DMS153 treated with DMSO at 0.1 percent for 48 hours (cell line): ENCODE results near the gene SNED1.

ENCODE experiments used
- DNase-seq: peaks from one replicate; lab custom pipeline; 2025; ENCODE audit not compliant: unreplicated experiment; lab: John Stamatoyannopoulos, UW

SNED1 gene

DNA sequence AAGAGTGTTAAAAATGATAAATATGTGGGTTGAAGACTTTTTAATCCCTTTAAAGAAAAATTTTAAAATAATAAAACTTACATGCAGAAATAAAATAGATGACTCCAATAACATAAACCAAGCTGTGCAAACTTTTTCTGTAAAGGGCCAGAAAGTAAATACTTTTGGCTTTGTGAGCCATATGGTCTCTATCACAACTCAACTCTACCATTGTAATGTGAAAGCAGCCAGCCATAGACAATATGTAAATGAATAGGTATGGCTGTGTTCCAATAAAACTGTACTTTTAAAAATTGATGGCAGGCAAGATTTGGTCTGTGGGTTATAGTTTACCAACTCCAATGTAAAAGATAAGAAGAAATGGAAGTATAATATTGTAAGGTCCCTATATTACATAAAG, 45.2 kb downstream of the SNED1 start:
- no peak for DNase-seq

DNA sequence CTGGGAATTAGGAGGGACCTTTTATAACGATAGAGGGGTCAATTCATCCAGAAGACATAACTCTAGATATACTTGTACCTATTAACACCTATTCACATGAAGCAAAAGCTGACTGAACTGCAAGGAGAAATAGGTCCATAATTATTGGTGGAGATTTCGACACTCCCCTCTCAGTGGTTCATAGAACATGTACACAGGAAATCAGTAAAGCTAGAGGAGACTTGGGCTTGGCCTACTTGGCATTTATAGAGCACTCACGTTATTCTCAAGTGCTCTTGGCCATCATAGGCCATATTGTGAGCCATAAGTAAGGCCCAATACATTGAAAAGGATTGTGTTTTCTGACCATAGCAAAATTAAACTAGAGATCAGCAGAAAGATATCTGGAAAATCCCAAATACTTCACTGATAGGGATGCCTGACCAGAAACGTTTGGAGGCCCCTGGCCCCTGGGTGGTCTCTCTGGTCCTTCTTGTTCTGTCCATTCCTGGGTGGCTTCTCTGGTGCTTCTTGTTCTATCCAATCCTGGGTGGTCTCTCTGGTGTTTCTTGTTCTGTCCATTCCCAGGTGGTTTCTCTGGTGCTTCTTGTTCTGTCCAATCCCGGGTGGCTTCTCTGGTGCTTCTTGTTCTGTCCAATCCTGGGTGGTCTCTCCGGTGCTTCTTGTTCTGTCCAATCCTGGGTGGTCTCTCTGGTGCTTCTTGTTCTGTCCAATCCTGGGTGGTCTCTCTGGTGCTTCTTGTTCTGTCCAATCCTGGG, 49.0 kb downstream of the SNED1 start:
- DNase-seq, result no peak

DNA sequence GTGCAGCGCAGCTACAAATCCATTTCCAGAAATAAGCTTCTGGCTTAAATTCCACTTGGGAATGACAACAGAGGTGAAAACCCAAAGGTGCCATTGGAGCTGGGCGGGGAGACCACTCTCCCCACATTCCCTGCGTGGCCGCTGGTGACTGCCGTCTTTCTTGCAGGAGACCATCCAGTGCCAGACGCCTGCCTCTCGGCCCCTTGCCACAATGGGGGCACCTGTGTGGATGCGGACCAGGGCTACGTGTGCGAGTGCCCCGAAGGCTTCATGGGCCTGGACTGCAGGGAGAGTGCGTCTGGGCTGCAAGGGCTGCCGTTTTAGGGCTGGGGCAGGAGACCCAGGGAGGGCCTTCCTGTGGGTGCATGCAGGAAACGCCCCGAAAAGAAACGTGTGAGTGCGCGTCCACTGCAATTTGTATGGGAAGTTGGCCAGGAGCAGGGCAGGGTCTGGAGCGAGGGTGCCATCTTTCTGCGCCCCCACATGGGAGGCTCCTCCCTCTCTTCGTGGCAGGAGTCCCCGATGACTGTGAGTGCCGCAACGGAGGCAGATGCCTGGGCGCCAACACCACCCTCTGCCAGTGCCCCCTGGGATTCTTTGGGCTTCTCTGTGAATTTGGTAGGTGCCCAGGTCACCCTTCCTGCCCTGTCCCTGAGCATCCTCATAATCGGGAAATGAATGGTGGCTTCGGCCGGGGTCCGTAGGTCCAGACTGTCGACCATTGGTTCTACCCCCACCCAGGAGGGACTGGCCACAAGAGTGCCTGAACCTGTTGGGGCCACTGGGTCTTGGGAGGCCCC, 49.9 kb downstream of the SNED1 start:
- no peak for DNase-seq

DNA sequence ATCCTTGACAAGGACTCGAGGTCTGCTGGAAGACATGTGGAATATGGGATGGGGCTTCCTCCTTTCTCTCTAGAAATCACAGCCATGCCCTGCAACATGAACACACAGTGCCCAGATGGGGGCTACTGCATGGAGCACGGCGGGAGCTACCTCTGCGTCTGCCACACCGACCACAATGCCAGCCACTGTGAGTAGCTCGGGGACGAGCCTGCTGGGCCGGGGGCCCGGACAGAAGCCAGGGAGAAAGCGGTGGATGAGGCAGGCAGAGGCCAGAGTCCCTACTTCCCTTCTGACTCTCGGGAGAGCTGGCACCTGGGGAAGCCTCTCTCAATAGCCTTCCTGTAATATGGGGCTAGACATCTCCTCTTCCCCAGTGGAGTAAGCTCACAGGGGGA, 50.5 kb downstream of the SNED1 start:
- no peak for DNase-seq

DNA sequence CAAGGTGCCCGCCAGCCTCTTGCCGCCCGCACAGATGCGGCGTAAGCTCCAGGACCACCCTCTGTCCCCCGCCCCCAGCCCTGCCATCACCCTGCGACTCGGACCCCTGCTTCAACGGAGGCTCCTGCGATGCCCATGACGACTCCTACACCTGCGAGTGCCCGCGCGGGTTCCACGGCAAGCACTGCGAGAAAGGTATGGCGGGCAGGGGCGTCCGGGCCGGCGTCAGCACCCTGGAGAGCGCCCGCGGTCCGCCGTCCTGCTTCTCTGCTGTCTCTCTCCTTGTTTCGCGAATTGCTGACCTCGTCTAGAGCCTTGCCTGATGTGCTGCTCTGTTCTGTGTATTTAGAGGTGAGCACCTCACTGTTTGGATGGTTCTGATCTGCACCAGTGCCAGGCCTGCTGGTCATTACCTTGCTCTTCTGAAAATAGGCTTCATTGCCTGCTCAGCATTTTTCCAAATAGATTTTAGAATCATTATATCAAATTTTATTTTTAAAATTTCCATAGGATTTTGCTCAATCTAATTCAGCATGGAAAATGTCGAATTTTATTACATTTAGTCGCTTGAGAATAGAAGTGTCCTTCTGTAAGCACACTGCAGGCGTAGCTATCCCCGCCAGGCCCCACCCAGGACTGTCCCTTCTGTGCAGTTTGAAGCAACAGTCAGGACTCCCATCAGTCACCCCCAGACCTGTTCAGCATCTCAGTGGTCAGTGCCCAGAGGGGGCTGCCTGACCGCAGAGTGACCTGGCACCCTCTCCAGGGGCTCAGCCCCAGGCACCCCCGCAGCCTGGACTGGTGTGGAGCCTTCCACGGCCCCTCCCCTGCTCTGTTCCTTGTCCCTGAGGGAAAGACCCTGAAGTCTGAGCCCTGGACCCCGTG, 51.6 kb downstream of the SNED1 start:
- DNase-seq, result no peak

DNA sequence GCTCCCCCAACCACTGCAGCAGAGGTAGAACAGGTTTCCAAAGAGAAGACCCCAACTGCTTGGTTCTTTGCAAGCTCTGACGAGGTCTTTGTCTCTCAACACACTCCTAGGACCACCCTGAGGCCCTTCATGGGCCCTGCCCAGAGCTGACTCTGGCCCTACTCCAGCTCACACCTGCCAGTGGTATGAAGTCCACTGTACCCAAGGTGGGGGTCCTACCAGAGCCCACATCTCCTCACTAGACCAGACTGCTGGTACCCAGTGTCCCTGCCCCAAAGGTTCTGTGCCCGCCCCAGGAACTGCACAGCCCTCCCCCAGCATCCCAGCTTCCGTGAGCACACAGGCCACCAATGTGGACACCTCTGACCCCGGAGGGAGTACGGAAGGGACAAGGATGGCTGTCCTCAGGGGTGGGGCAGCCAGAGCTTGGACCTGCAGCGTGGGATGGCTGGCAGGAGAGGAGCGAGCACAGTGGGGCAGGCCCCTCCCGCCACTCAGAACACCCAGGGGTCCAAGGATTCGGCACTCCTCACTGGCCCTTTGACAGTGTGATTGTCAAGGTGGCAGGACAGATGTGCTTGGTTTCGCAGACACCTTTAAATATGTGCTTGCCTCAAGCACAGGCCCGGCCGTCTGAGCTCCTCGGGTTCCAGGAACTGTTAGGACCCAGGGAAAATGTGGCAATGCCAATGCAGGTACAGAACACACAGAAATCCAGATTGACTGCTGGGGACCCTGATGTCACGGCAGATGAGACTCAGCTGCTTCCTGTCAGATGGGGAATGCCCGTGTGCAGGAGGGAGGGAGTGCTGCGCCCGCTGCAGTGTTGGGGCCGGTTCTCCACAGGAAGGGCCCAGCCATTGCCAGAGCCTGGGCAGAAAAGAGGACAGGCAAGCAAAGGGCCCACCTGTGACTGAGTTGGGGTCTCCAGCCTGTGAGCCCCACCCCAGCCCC, 52.5 kb downstream of the SNED1 start:
- DNase-seq, result no peak

DNA sequence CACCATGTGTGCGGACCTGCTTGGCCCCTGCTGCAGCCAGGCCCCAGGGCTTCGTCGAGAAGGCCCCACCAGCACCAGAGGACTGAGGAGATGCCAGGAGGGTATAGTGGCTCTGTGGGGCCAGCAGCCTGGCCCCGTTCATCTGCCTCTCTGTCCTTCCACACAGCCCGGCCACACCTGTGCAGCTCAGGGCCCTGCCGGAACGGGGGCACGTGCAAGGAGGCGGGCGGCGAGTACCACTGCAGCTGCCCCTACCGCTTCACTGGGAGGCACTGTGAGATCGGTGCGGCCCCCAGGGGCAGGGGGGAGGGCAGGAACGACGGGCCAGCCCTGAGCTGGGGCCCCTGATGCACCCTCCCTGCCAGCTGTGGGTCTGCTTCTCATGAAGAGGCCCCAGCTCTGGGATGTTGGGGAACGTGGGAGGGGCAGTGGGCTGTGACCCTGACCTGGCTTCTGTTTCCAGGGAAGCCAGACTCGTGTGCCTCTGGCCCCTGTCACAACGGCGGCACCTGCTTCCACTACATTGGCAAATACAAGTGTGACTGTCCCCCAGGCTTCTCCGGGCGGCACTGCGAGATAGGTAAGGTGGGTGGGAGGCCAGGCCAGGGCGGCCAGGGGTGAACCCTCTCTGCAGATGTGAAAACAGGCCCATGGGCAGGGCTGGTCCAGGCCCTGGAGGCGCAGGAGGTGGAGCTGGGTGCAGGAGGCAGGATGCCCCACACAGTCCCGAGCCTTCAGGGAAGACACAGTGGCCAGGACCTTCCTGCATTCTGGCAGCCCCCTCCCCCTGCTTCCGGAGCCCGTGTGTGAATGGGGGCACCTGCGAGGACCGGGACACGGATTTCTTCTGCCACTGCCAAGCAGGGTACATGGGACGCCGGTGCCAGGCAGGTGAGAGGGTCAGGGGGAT, 53.4 kb downstream of the SNED1 start:
- DNase-seq, result no peak

DNA sequence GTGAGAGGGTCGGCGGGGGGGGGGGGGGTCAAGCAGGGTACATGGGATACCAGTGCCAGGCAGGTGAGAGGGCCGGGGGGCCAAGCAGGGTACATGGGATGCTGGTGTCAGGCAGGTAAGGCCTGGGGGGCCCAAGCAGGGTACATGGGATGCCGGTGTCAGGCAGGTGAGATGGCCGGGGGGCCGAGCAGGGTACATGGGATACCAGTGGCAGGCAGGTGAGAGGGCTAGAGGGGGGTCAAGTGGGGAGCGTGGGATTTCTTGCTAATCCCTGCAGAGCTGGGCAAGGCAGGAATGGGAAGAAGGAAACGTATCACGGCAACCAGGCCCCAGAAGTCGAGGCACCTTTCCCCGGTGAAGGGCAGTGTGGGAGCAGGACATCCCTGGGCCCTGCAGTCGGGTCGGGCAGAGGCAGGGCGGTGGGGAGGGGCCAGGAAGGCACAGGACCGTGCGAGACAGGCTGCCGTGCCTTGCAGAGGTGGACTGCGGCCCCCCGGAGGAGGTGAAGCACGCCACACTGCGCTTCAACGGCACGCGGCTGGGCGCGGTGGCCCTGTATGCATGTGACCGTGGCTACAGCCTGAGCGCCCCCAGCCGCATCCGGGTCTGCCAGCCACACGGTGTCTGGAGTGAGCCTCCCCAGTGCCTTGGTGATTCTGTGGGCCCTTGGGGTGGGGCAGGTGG, 54.4 kb downstream of the SNED1 start:
- no peak for DNase-seq

DNA sequence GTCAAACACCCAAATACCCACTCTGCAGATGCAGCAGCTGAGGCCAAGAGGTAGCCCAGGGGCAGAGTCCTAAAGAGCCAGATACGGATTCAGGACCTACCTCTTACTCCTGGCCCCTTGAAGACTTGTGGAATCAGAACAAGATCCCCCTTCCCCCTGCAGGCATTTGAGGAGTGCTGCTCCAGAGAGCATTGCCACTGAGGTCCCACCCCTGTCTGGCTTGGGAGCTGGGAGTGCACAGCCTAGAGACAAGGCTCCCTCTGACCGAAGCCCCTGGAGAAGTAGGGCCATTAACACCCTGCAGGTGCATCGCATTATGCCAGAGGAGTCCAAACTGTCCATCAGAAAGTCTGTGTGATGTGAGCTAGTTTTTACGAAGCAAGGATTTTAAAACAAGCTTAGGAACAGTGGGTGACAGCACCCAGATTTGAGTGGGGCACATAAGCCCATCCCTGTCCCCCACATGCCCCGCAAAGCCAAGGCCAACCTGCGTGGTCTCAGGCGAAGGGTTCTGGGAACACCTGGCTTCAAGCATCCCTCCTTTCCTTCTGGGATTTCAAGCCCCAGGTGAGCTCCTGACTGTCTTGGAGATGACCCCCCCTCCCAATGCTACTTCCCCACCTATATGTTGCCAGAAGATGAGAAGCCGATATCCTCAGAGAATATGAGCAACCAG, 55.3 kb downstream of the SNED1 start:
- DNase-seq, result no peak

DNA sequence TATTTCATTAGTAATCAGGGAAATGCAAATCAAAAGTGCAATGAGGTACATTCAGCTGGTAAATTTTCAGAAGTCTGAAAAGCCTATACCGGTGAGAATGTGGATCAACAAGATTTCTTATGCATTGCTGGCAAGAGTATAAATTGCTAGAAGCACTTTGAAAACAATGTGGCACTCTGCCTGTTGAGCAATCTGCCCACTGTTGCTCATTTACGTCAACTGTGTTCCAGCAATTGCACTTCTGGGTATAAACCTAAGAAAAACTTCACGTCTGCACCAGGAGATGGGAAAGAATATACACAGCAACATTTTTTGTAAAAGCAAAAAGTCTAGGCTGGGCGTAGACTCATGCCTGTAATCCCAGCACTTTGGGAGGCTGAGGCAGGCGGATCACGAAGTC, 62.9 kb downstream of the SNED1 start:
- no peak for DNase-seq

DNA sequence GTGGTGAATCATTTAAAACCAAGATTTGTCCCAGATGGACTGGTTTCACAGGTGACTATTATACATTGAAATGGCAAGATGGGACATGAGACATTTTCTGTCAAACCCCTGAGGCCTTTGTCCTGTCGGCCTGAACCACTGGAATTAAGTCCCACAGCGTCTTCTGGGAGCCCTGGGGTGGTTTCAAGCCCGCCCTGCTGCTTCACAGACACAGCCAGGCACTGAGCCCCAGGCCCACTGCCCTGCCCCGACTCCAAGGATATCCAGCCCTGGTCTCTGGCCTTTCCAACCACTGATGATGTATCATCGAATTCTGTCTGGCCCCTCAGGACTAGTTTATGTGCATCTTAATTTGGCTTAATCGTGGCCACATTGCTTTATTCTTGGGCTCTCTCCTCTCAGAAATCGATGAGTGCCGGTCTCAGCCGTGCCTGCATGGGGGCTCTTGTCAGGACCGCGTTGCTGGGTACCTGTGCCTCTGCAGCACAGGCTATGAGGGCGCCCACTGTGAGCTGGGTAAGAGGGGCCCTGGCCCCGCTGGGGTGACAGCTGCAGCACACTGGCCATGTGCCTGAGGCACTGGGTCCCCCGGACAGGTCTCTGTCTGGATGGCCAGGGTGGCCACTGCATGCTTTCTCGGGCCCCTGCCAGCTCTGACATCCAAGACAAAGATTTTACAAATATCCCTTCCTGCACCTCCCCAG, 64.1 kb downstream of the SNED1 start:
- no peak for DNase-seq

DNA sequence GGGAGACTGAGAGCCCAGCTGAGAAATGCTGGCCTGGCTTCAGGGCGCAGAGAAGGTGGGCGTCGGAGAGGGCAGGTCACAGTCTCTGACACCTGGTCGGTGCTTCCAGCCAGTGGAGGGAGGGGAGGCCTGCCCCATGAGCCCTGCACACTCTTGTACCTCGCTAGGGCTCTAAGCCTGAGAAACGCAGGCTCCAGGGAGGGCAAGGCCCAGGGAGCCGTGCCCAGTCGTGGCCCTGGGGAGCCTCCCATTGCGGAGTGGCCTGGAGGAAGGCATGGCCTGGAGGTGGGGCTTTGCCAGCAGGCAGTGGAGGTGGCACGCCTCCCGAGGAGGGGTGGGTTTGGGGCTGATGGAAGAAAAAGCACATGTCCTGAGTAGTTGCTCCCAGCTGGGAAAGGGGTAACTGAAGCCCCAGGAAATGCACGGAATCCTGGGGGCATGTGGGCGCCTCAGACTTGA, 64.7 kb downstream of the SNED1 start:
- no peak for DNase-seq

DNA sequence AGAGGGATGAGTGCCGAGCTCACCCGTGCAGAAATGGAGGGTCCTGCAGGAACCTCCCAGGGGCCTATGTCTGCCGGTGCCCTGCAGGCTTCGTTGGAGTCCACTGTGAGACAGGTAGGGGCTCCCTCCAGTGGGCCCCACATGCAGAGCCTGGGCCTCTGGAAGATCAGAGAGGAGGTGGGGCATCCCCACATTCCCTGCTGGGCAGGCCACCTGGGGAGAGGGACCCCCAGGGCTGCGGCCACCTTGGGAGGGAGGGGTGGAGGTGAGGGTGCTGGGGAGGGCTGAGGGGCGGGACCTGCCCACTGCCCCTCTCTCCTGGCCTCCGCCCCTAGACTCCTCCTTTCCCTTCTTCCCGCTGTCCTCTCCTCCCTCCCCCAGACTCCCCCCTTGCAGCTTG, 65.2 kb downstream of the SNED1 start:
- no peak for DNase-seq

DNA sequence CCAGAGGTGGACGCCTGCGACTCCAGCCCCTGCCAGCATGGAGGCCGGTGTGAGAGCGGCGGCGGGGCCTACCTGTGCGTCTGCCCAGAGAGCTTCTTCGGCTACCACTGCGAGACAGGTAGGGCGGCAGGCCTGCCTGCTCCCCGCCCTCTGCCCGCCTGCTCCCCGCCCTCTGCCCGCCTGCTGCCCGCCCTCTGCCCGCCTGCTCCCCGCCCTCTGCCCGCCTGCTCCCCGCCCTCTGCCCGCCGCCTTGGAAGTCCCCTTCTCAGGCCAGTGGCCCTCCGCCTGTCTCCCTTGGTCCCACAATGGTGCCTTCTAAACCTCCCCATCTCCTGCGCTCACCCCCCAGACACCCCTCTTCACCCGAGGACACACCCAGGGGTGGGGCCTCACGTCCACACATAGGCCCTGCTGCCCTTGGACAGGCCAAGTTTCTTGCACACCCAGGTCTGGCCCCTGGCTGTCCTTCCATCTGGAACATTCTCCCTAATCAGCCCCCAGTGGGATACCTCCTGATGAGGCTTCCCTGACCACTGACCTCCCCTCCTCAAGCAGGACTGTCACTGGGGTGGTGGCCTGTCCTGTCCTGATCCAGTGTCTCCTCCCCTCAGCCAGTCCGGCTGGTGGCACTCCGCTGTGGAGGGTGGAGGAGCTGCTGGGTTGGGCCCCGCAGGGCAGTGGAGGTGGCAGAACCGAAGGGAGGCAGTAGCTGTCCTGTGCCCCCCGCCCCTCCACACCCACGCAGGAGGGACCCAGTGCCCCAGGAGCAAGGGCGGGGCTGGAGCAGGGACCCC, 65.8 kb downstream of the SNED1 start:
- DNase-seq, result peak; percentile 24

DNA sequence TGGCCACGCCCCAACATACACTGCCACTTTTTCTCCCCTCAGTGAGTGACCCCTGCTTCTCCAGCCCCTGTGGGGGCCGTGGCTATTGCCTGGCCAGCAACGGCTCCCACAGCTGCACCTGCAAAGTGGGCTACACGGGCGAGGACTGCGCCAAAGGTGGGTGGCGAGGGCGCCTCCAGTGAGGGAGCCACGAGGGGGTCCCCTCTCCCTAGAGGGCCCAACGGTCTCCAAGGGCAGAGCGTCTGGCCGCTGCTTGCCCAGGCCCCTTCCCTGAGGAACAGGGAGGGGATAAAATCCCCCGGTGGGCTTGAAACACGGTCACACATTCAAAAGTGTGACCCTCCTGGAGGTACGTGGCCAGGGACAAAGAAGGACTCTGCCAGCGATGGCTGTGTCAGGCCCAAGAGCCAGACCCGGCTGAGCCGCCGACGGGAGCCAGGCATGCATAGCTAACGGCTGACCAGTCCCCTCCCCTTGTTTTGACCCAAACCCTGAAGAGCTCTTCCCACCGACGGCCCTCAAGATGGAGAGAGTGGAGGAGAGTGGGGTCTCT, 66.5 kb downstream of the SNED1 start:
- DNase-seq, result no peak

DNA sequence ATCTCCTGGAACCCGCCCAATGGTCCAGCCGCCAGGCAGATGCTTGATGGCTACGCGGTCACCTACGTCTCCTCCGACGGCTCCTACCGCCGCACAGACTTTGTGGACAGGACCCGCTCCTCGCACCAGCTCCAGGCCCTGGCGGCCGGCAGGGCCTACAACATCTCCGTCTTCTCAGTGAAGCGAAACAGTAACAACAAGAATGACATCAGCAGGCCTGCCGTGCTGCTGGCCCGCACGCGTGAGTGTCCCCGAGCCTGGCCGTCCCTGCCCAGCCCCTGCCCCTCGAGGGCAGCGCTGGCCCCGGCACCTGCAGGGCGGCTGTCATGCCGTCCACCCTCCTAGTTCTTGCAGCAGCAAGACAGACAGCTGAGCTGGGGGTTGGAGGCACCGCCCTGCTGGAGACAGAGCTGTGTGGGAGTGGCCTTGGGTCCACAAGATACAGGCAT, 67.0 kb downstream of the SNED1 start:
- no peak for DNase-seq
